IPS-18a (cell line): ENCODE results near the gene PLCB4.

Source experiments
- H3K27ac ChIP-seq: one replicate; pipeline ENCODE4 v1.5.1; 2013; ENCODE audit warnings: low read length
- H3K27me3 ChIP-seq: one replicate; pipeline ENCODE4 v1.6.1; 2013; ENCODE audit warnings: mild to moderate bottlenecking, low read length; ENCODE audit not compliant: control insufficient read depth, insufficient read depth
- H3K36me3 ChIP-seq: one replicate; pipeline ENCODE4 v1.6.1; 2013; ENCODE audit warnings: low read depth, low read length; ENCODE audit not compliant: control insufficient read depth
- H3K4me1 ChIP-seq: one replicate; pipeline ENCODE4 v1.6.1; 2013; ENCODE audit warnings: low read depth, low read length; ENCODE audit not compliant: control insufficient read depth
- H3K4me3 ChIP-seq: one replicate; pipeline ENCODE4 v1.5.1; 2013; ENCODE audit warnings: low read length
- H3K9ac ChIP-seq: one replicate; pipeline ENCODE4 v1.6.1; 2013; ENCODE audit warnings: mild to moderate bottlenecking, low read length, moderate library complexity
- H3K9me3 ChIP-seq: one replicate; pipeline ENCODE4 v1.6.1; 2013; ENCODE audit warnings: low read depth, low read length; ENCODE audit not compliant: control insufficient read depth

The PLCB4 gene

DNA sequence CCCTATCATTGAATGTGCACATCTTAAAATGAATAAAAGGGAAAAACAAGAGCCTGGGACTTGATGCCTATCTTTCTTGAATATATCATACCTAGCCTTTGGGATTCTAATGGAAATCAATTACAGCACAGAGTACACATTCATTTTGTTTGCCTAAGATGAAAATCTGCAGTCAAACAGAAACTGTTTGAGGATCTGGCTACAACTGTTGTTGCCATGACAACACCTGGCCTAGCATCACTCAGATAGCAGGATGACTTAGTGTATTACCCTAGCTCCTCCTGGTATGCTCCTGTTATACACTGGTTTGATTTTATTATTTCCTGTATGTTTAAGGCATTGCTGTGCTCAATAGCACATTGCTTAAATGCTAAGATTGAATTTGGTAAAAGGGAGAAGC lies 374.0 kb downstream of the PLCB4 start:
- no peaks in the 10 kb centered on the region for H3K9me3 ChIP-seq
- H3K9ac ChIP-seq = no peak overlapping the region
- H3K4me1 ChIP-seq = peaks cover 5% of the 10 kb centered on the region
- H3K27ac ChIP-seq = no peak overlapping the region
- peaks cover 3% of the 10 kb centered on the region for H3K36me3 ChIP-seq
- no peak overlapping the region for H3K4me3 ChIP-seq
- H3K27me3 ChIP-seq = no peaks in the 10 kb centered on the region

DNA sequence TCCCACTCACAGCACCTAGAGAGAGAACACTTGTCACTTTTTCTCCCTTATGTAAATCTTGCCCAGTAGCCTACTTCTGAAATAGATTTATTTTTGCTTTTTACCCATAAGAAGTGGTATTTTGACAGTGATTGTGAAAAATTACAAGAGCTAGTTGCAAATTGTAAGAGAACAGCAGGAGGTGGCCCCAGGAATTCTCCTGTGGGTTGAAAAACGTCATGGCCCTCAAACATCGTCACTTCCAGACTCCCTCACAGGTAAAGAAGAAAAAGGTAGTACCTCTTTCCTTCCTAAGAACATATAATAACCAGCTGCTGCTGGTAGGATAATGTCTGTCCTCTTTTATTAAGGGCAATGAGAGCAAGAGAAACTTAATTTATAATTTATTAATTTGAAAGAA lies 376.0 kb downstream of the PLCB4 start:
- H3K4me1 ChIP-seq = peaks cover 5% of the 10 kb centered on the region
- no peaks in the 10 kb centered on the region for H3K27me3 ChIP-seq
- no peak overlapping the region for H3K9ac ChIP-seq
- H3K27ac ChIP-seq = no peak overlapping the region
- H3K9me3 ChIP-seq = no peaks in the 10 kb centered on the region
- H3K4me3 ChIP-seq = no peak overlapping the region
- peaks cover 3% of the 10 kb centered on the region for H3K36me3 ChIP-seq

- Histone ChIP-seq H3K9me3 (no peaks in the 10 kb centered on the region), H3K27ac (no peak overlapping the region), H3K9ac (no peak overlapping the region), H3K4me1 (peaks cover 5% of the 10 kb centered on the region), H3K27me3 (no peaks in the 10 kb centered on the region), H3K36me3 (no peaks in the 10 kb centered on the region), H3K4me3 (no peak overlapping the region)
Observed at GRCh38 chr20:9447182-9447581, 378.3 kb downstream of the PLCB4 start.

- Histone ChIP-seq H3K4me3 (no peak overlapping the region), H3K27ac (no peak overlapping the region), H3K27me3 (no peaks in the 10 kb centered on the region), H3K9ac (no peak overlapping the region), H3K9me3 (no peaks in the 10 kb centered on the region), H3K36me3 (no peaks in the 10 kb centered on the region), H3K4me1 (no peaks in the 10 kb centered on the region)
Observed at GRCh38 chr20:9453201-9453600, 384.3 kb downstream of the PLCB4 start.

DNA sequence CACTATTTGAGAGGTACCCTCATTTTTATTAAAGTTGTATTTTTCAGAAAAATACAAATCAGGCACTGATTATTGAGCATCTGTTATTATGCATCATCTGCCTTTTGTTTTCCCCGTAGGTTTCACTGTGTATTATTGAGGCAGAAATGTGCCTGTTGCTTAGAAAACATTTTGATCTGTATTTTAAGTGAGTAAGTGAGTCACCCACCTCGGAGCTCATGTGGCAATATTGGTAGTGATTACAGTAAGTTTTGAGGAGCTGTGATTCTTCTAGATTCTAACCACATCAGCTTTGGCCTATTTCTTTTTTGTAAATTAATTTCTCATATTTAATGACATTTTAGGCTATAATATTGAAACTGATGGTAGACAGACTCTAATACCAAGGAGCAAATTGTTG lies 385.9 kb downstream of the PLCB4 start:
- Histone ChIP-seq H3K27ac (no peak overlapping the region), H3K27me3 (no peaks in the 10 kb centered on the region), H3K4me3 (no peak overlapping the region), H3K4me1 (no peaks in the 10 kb centered on the region), H3K36me3 (no peaks in the 10 kb centered on the region), H3K9me3 (no peaks in the 10 kb centered on the region), H3K9ac (no peak overlapping the region)

- Histone ChIP-seq H3K27me3 (no peaks in the 10 kb centered on the region), H3K9me3 (no peaks in the 10 kb centered on the region), H3K4me1 (no peaks in the 10 kb centered on the region), H3K27ac (no peak overlapping the region), H3K9ac (no peak overlapping the region), H3K36me3 (peaks cover 3% of the 10 kb centered on the region), H3K4me3 (no peak overlapping the region)
Observed at GRCh38 chr20:9457136-9457535, 388.2 kb downstream of the PLCB4 start.

GRCh38 chr20:9458138-9458796 lies 389.4 kb downstream of the PLCB4 start:
- H3K4me1 ChIP-seq = no peaks in the 10 kb centered on the region
- H3K9me3 ChIP-seq = no peaks in the 10 kb centered on the region
- no peak overlapping the region for H3K4me3 ChIP-seq
- peaks cover 3% of the 10 kb centered on the region for H3K36me3 ChIP-seq
- no peaks in the 10 kb centered on the region for H3K27me3 ChIP-seq
- no peak overlapping the region for H3K27ac ChIP-seq
- no peak overlapping the region for H3K9ac ChIP-seq

- H3K27ac ChIP-seq = no peak overlapping the region
- H3K4me1 ChIP-seq = no peaks in the 10 kb centered on the region
- H3K9me3 ChIP-seq = no peaks in the 10 kb centered on the region
- peaks cover 3% of the 10 kb centered on the region for H3K36me3 ChIP-seq
- no peaks in the 10 kb centered on the region for H3K27me3 ChIP-seq
- H3K9ac ChIP-seq = no peak overlapping the region
- no peak overlapping the region for H3K4me3 ChIP-seq
Observed at GRCh38 chr20:9460518-9460917, 391.6 kb downstream of the PLCB4 start.

- Histone ChIP-seq H3K9me3 (no peaks in the 10 kb centered on the region), H3K27me3 (no peaks in the 10 kb centered on the region), H3K36me3 (no peaks in the 10 kb centered on the region), H3K4me3 (no peak overlapping the region), H3K27ac (no peak overlapping the region), H3K9ac (no peak overlapping the region), H3K4me1 (no peaks in the 10 kb centered on the region)
Observed at GRCh38 chr20:9467995-9468394, 399.1 kb downstream of the PLCB4 start.

- H3K36me3 ChIP-seq = no peaks in the 10 kb centered on the region
- no peaks in the 10 kb centered on the region for H3K4me1 ChIP-seq
- H3K9ac ChIP-seq = no peak overlapping the region
- no peak overlapping the region for H3K27ac ChIP-seq
- H3K27me3 ChIP-seq = no peaks in the 10 kb centered on the region
- H3K9me3 ChIP-seq = no peaks in the 10 kb centered on the region
- no peak overlapping the region for H3K4me3 ChIP-seq
Observed at GRCh38 chr20:9474835-9475415, 406.0 kb downstream of the PLCB4 start.

GRCh38 chr20:9475456-9475855 lies 406.6 kb downstream of the PLCB4 start:
- no peak overlapping the region for H3K4me3 ChIP-seq
- no peaks in the 10 kb centered on the region for H3K36me3 ChIP-seq
- no peak overlapping the region for H3K27ac ChIP-seq
- H3K27me3 ChIP-seq = no peaks in the 10 kb centered on the region
- H3K4me1 ChIP-seq = no peaks in the 10 kb centered on the region
- no peak overlapping the region for H3K9ac ChIP-seq
- H3K9me3 ChIP-seq = no peaks in the 10 kb centered on the region

DNA sequence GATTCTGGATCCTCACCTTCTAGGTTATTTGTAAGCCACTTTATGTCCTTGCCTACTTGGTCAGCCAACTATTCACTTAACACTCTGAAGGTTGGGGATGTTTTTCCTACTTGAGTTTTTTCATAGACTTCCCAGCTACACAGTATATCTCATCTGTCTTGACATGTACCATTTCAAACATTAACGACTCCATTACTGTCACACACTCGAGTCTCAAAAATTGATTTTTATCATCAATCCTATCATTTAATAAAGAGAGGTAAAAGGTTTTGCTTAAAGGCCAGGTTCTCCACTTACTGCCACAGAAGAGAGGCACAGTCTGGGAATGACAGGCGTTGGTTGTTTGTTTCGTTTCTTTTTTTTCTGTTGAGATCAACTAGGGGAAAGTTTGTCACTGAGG lies 407.3 kb downstream of the PLCB4 start:
- no peaks in the 10 kb centered on the region for H3K4me1 ChIP-seq
- no peaks in the 10 kb centered on the region for H3K27me3 ChIP-seq
- no peak overlapping the region for H3K9ac ChIP-seq

More for the DNA sequence above, 407.3 kb downstream of the PLCB4 start:
- no peak overlapping the region for H3K4me3 ChIP-seq
- H3K36me3 ChIP-seq = no peaks in the 10 kb centered on the region
- H3K9me3 ChIP-seq = no peaks in the 10 kb centered on the region
- no peak overlapping the region for H3K27ac ChIP-seq
